GM21381 (cell line): ENCODE data around the gene USP17L19.
"Not testable (repeated sequence)": the region's sequence is repeated elsewhere in the genome, so short reads cannot be mapped to it uniquely, and the experiment has no call there.

ENCODE experiments used
- ATAC-seq: cut with Tn5 transposase; IDR thresholded peaks from one replicate; pipeline ENCODE4 v1.9.1; 2021; ENCODE audit warnings: mild to moderate bottlenecking, moderate library complexity; ENCODE audit not compliant: unreplicated experiment

USP17L19 gene

GRCh38 chr4:9253078-9253477 lies at the start of gene USP17L19:
USP17L19 (plus strand) TSS chr4:9253378; CDS start chr4:9253378, 0 bp downstream.
- ATAC-seq = not testable (repeated sequence)

GRCh38 chr4:9210357-9210756 lies 42.8 kb upstream of the USP17L19 start, which contains the start of gene USP17L10:
USP17L10 (plus strand) TSS chr4:9210657; CDS start chr4:9210657, 0 bp downstream.
- ATAC-seq = not testable (repeated sequence)

GRCh38 chr4:9214701-9215100 lies 38.5 kb upstream of the USP17L19 start:
- not testable (repeated sequence) for ATAC-seq

GRCh38 chr4:9215105-9215504 lies 38.1 kb upstream of the USP17L19 start, which contains the start of gene USP17L11:
USP17L11 (plus strand) TSS chr4:9215405; CDS start chr4:9215405, 0 bp downstream.
- ATAC-seq = not testable (repeated sequence)

- ATAC-seq = not testable (repeated sequence)
These were observed 33.3 kb upstream of the USP17L19 start, which contains the start of gene USP17L12 for GRCh38 chr4:9219852-9220251. USP17L12 (plus strand) TSS chr4:9220152; CDS start chr4:9220152, 0 bp downstream.

- ATAC-seq = not testable (repeated sequence)
These were observed 28.6 kb upstream of the USP17L19 start, which contains the start of gene USP17L13 for GRCh38 chr4:9224596-9224995. USP17L13 (plus strand) TSS chr4:9224896; CDS start chr4:9224896, 0 bp downstream.

- not testable (repeated sequence) for ATAC-seq
These were observed 22.9 kb upstream of the USP17L19 start for GRCh38 chr4:9230249-9230648.

GRCh38 chr4:9234085-9234484 lies 19.1 kb upstream of the USP17L19 start, which contains the start of gene USP17L15:
USP17L15 (plus strand) TSS chr4:9234385; CDS start chr4:9234385, 0 bp downstream.
- not testable (repeated sequence) for ATAC-seq

- not testable (repeated sequence) for ATAC-seq
These were observed 14.7 kb upstream of the USP17L19 start for GRCh38 chr4:9238461-9238860.

GRCh38 chr4:9243579-9243978 lies 9.6 kb upstream of the USP17L19 start, which contains the start of gene USP17L17:
USP17L17 (plus strand) TSS chr4:9243879; CDS start chr4:9243879, 0 bp downstream.
- not testable (repeated sequence) for ATAC-seq

GRCh38 chr4:9247953-9248680 lies 5.1 kb upstream of the USP17L19 start, which contains the start of gene USP17L18:
USP17L18 (plus strand) TSS chr4:9248630; CDS start chr4:9248630, 0 bp downstream.
- not testable (repeated sequence) for ATAC-seq

GRCh38 chr4:9257824-9258223 lies 4.6 kb downstream of the USP17L19 start, which contains the start of gene USP17L20:
USP17L20 (plus strand) TSS chr4:9258124; CDS start chr4:9258124, 0 bp downstream.
- not testable (repeated sequence) for ATAC-seq

GRCh38 chr4:9262572-9262971 lies 9.4 kb downstream of the USP17L19 start, which contains the start of gene USP17L21:
USP17L21 (plus strand) TSS chr4:9262872; CDS start chr4:9262872, 0 bp downstream.
- not testable (repeated sequence) for ATAC-seq

GRCh38 chr4:9267319-9267718 lies 14.1 kb downstream of the USP17L19 start, which contains the start of gene USP17L22:
USP17L22 (plus strand) TSS chr4:9267619; CDS start chr4:9267619, 0 bp downstream.
- not testable (repeated sequence) for ATAC-seq

GRCh38 chr4:9271719-9272118 lies 18.5 kb downstream of the USP17L19 start:
- not testable (repeated sequence) for ATAC-seq
